Panc1 (cell line): ENCODE results near the gene DIAPH1. TPM values are rescaled to one million over a fixed set of nuclear protein-coding genes. Genes with fewer than 3 reads are reported as not detected.

ENCODE experiments used
- ATAC-seq: fragments of 200-7000 bp; cut with Tn5 transposase; 2 replicates; pipeline ENCODE4 v1.9.1; 2020; ENCODE audit warnings: mild to moderate bottlenecking, moderate library complexity
- BruUV-seq: library from RNA; stranded (reverse); fragments of 400-500 nt; replicated peaks from 2 replicates; lab custom pipeline; 2021; lab: Mats Ljungman, UMichigan
- CTCF ChIA-PET: fragments of 300-600 bp; sonication (Branson Sonifier 250); formaldehyde crosslinking; loops from one replicate; lab custom pipeline; 2022; ENCODE audit warnings: antibody characterized with exemption; lab: Charles Lee
- POLR2A ChIA-PET: fragments of 300-600 bp; sonication (Branson Sonifier 250); formaldehyde crosslinking; loops from one replicate; lab custom pipeline; 2022; ENCODE audit warnings: antibody characterized with exemption; lab: Charles Lee
- DNase-seq: peaks from one replicate; pipeline ENCODE4 v3.0.0-alpha.2; 2010; ENCODE audit warnings: low read depth, low spot score
- H3K27ac ChIP-seq: 2 replicates; pipeline ENCODE4 v1.5.1; 2011; ENCODE audit warnings: mild to moderate bottlenecking, low read length, inconsistent platforms
- H3K27me3 ChIP-seq: fragments of 200-500 bp; sonication (Bioruptor generic); 2 replicates; pipeline ENCODE4 v1.6.0; 2014; ENCODE audit warnings: low read length, inconsistent platforms; ENCODE audit not compliant: control insufficient read depth, insufficient read depth
- H3K36me3 ChIP-seq: fragments of 200-500 bp; sonication (Bioruptor generic); 2 replicates; pipeline ENCODE4 v1.5.1; 2014; ENCODE audit warnings: inconsistent platforms, mild to moderate bottlenecking, low read length, moderate library complexity; ENCODE audit not compliant: control insufficient read depth, insufficient read depth
- H3K4me1 ChIP-seq: 2 replicates; pipeline ENCODE4 v1.5.1; 2011; ENCODE audit warnings: inconsistent platforms, mild to moderate bottlenecking, low read length, moderate library complexity; ENCODE audit not compliant: control insufficient read depth, insufficient read depth
- H3K4me3 ChIP-seq, 2 experiments: 2 replicates each; pipeline ENCODE4 v1.5.1; 2011 to 2012; ENCODE audit warnings: low read depth in 2 of 2, low read length in 2 of 2, mild to moderate bottlenecking in 2 of 2, inconsistent platforms in 1 of 2, moderate library complexity in 1 of 2
- H3K9me3 ChIP-seq: fragments of 200-500 bp; sonication (Bioruptor generic); 2 replicates; pipeline ENCODE4 v1.5.1; 2014; ENCODE audit warnings: low read depth, mild to moderate bottlenecking, inconsistent platforms, low read length, moderate library complexity; ENCODE audit not compliant: control insufficient read depth, insufficient read depth
- CTCF ChIP-seq: fragments of 450-650 bp; IDR thresholded peaks from 2 replicates; pipeline ENCODE4 v1.5.1; 2017; ENCODE audit warnings: mild to moderate bottlenecking
- POLR2AphosphoS5 ChIP-seq: IDR thresholded peaks from 2 replicates; pipeline ENCODE4 v1.6.1; 2012; ENCODE audit warnings: mild to moderate bottlenecking, low read depth, low read length, moderate library complexity
- REST ChIP-seq, 2 experiments: IDR thresholded peaks; 2 replicates each; pipeline ENCODE4 v1.6.1; 2011 to 2012; ENCODE audit warnings: low read depth in 2 of 2, control low read depth in 1 of 2, low read length in 1 of 2, mild to moderate bottlenecking in 1 of 2, moderate library complexity in 1 of 2; ENCODE audit not compliant: insufficient read depth in 1 of 2
- SIN3A ChIP-seq: IDR thresholded peaks from 2 replicates; pipeline ENCODE4 v1.6.1; 2012; ENCODE audit warnings: low read depth, mild to moderate bottlenecking, low read length, moderate library complexity, borderline replicate concordance; ENCODE audit not compliant: insufficient read depth
- TCF7L2 ChIP-seq: IDR thresholded peaks from 2 replicates; pipeline ENCODE4 v1.6.1; 2011; ENCODE audit warnings: mild to moderate bottlenecking, low read depth, low read length, inconsistent platforms
- in situ Hi-C: cut with HindIII; loops from 2 replicates; pipeline ENCODE4 v1.10.0; 2016; ENCODE audit warnings: low sequenced_read_pairs, low pct_unique_long_range_greater_than_20kb
- intact Hi-C: fragments of 100-400 bp; cut with micrococcal nuclease; formaldehyde crosslinking; loops from one replicate; pipeline ENCODE4 v1.10.0; 2022; ENCODE audit not compliant: unreplicated experiment
- total RNA-seq: library from RNA; stranded (reverse); gene quantifications from one replicate; pipeline ENCODE4 v1.2.1, GENCODE V29; 2021; ENCODE audit not compliant: unreplicated experiment

DIAPH1 gene
- total RNA-seq, 1 experiment from 2014 or later, result 155 TPM

- no peak for DNase-seq
- no peak for ATAC-seq
- H3K4me1 ChIP-seq, result peaks cover 51% of the 10 kb centered on the region
- POLR2A ChIA-PET, result interaction anchor here (0.6 kb wide), 1 partner anchor 413 kb away, joined by 3 read pairs; no protein-coding TSS in a partner anchor
- in situ Hi-C loops, result no loop called here
- intact Hi-C loops, result no loop called here
- peaks cover 5% of the 10 kb centered on the region for H3K36me3 ChIP-seq
- CTCF ChIA-PET, result no interaction called here
- no peaks in the 10 kb centered on the region; the same call in 1 of the 2 replicates for H3K9me3 ChIP-seq
- BruUV-seq, result no TSS peak
- H3K27ac ChIP-seq, result 0 out of 2 replicates have a peak overlapping the region, but pooled peaks have one; percentile 27
- no peak overlapping the region for H3K4me3 ChIP-seq
- H3K27me3 ChIP-seq, result no peaks in the 10 kb centered on the region
- no peak for TF ChIP-seq REST (IDR thresholded peaks at IDR 0.05; ENCODE audit: insufficient read depth in 1 of 2, low read depth in 2 of 2, low read length in 1 of 2)
- no peak for TF ChIP-seq CTCF
- no peak for TF ChIP-seq TCF7L2
- no peak for TF ChIP-seq POLR2AphosphoS5
- no peak for TF ChIP-seq SIN3A
Observed at GRCh38 chr5:141517880-141518617, 100.8 kb downstream of the DIAPH1 start.

GRCh38 chr5:141517312-141517711 lies 101.5 kb downstream of the DIAPH1 start:
- no peaks in the 10 kb centered on the region for H3K27me3 ChIP-seq
- no peak overlapping the region for H3K27ac ChIP-seq
- no TSS peak for BruUV-seq
- in situ Hi-C loops (no loop called here), intact Hi-C loops (no loop called here)
- ATAC-seq, result no peak
- peaks cover 50% of the 10 kb centered on the region for H3K4me1 ChIP-seq
- TF ChIP-seq TCF7L2 (no peak), SIN3A (no peak), CTCF (no peak), REST (IDR thresholded peaks at IDR 0.05; ENCODE audit: insufficient read depth in 1 of 2, low read depth in 2 of 2, low read length in 1 of 2) (no peak), POLR2AphosphoS5 (no peak)
- ChIA-PET CTCF (interaction anchor here (1.1 kb wide), 1 partner anchor 42 kb away, joined by 3 read pairs; no protein-coding TSS in a partner anchor), POLR2A (interaction anchor here (0.6 kb wide), 1 partner anchor 413 kb away, joined by 3 read pairs; no protein-coding TSS in a partner anchor)
- no peak for DNase-seq
- no peaks in the 10 kb centered on the region; the same call in 1 of the 2 replicates for H3K9me3 ChIP-seq
- no peak overlapping the region for H3K4me3 ChIP-seq
- H3K36me3 ChIP-seq, result peaks cover 5% of the 10 kb centered on the region
